SK-N-SH treated with all-trans-retinoic acid at 6 μM for 48 hours (cell line): ENCODE measurements around the gene CRB3.

Experiments
- ZC3H10 ChIP-seq: fragments of 250-450 bp; sonication (Bioruptor Pico); IDR thresholded peaks from 2 replicates; pipeline ENCODE4 v1.5.1; 2021; ENCODE audit warnings: mild to moderate bottlenecking, moderate library complexity
- ZFP30 ChIP-seq: fragments of 450-650 bp; formaldehyde crosslinking; IDR thresholded peaks from 2 replicates; pipeline ENCODE4 v1.5.0; 2022; ENCODE audit warnings: mild to moderate bottlenecking, moderate library complexity

DNA sequence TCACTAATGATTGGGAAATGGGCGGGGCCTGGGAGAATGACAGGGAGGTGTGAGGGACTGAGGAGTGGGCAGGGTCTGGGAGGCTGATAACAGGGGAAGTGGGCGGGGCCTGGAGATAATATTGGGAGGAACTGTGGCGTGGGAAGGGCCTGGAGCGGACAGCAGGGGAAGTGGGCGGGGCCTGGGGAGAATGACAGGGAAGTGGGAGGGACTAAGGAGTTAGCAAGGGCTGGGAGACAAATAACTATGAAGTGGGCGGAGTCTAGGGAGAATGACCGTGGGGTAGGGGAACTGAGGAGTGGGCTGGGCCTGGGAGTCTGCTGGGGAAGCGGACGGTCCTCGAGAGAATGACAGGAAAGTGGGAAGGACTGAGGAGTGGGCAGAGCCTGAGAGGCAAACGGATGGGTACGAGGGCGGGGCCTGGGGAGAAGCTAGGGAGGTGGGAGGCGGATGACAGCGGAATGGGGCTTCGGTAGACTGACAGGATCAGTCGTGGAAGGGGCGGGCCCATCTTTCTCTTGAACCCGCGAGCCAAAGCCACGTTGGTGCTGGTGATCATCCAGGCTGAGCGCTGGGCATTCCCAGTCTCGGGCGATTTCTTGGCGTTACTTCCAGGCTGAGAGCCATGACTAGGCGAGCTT is 52.1 kb downstream of the CRB3 start:
- TF ChIP-seq ZC3H10 (no peak), ZFP30 (CRISPR knock-in tag) (no peak)
